ENCODE measurements around the gene RHPN2.

RHPN2 gene

GRCh38 chr19:33086955-33087354 is 22.3 kb upstream of the RHPN2 start:
- TF ChIP-seq ZNF565 (CRISPR knock-in tag; conservative IDR thresholded peaks at IDR 0.05; ENCODE audit: low read depth): no peak
- no peak for TF ChIP-seq ISL1 (CRISPR knock-in tag; IDR thresholded peaks at IDR 0.05)
- no peak for TF ChIP-seq ZFP30 (CRISPR knock-in tag; IDR thresholded peaks at IDR 0.05)
- TF ChIP-seq PATZ1 (CRISPR knock-in tag; IDR thresholded peaks at IDR 0.05; ENCODE audit: borderline replicate concordance): no peak
- TF ChIP-seq OSR1 (CRISPR knock-in tag; IDR thresholded peaks at IDR 0.05): no peak
- TF ChIP-seq POU6F1 (CRISPR knock-in tag; IDR thresholded peaks at IDR 0.05; ENCODE audit: borderline replicate concordance, low read depth): no peak
- TF ChIP-seq CSDC2 (CRISPR knock-in tag; IDR thresholded peaks at IDR 0.05): no peak
- TF ChIP-seq CREB5 (CRISPR knock-in tag; IDR thresholded peaks at IDR 0.05; ENCODE audit: low read depth): no peak
- no peak for TF ChIP-seq ZNF8 (CRISPR knock-in tag; IDR thresholded peaks at IDR 0.05)
- TF ChIP-seq ARNTL (CRISPR knock-in tag; IDR thresholded peaks at IDR 0.05; ENCODE audit: borderline replicate concordance, low read depth): no peak
- TF ChIP-seq GLIS3 (CRISPR knock-in tag; IDR thresholded peaks at IDR 0.05): no peak
- no peak for TF ChIP-seq TOX (CRISPR knock-in tag; IDR thresholded peaks at IDR 0.05; ENCODE audit: borderline replicate concordance)
- no peak for TF ChIP-seq PPARA (CRISPR knock-in tag; IDR thresholded peaks at IDR 0.05; ENCODE audit: borderline replicate concordance)
- ATAC-seq: no peak

GRCh38 chr19:33085570-33086128 is 21.0 kb upstream of the RHPN2 start:
- ATAC-seq: no peak
- TF ChIP-seq GLIS3 (CRISPR knock-in tag; IDR thresholded peaks at IDR 0.05) (no peak), TSHZ2 (CRISPR knock-in tag; IDR thresholded peaks at IDR 0.05) (no peak), ZFP30 (CRISPR knock-in tag; IDR thresholded peaks at IDR 0.05) (no peak)

GRCh38 chr19:33080761-33081681 is 16.3 kb upstream of the RHPN2 start, which contains the start of gene GPATCH1:
TSS of gene GPATCH1 (plus strand) at chr19:33081181. CDS start at chr19:33081194, 13 bp downstream.
- TF ChIP-seq CSRNP3 (CRISPR knock-in tag; IDR thresholded peaks at IDR 0.05): no peak
- peak; percentile 47; the same call in 1 of the 2 replicates for TF ChIP-seq CSDC2 (CRISPR knock-in tag; IDR thresholded peaks at IDR 0.05)
- TF ChIP-seq TSHZ2 (CRISPR knock-in tag; IDR thresholded peaks at IDR 0.05): 0 out of 2 replicates have a peak, but pooled peaks have one; percentile 26
- peak; percentile 91 for ATAC-seq

All from SK-N-SH treated with all-trans-retinoic acid at 6 μM for 48 hours (cell line).